Raji (cell line): ENCODE measurements around the gene PRKCE.

Experiments used
- POLR2A ChIP-seq: IDR thresholded peaks from 2 replicates; pipeline ENCODE4 v1.6.1; 2011; ENCODE audit warnings: low read depth, low read length, control low read depth; ENCODE audit not compliant: insufficient read depth

PRKCE gene

DNA sequence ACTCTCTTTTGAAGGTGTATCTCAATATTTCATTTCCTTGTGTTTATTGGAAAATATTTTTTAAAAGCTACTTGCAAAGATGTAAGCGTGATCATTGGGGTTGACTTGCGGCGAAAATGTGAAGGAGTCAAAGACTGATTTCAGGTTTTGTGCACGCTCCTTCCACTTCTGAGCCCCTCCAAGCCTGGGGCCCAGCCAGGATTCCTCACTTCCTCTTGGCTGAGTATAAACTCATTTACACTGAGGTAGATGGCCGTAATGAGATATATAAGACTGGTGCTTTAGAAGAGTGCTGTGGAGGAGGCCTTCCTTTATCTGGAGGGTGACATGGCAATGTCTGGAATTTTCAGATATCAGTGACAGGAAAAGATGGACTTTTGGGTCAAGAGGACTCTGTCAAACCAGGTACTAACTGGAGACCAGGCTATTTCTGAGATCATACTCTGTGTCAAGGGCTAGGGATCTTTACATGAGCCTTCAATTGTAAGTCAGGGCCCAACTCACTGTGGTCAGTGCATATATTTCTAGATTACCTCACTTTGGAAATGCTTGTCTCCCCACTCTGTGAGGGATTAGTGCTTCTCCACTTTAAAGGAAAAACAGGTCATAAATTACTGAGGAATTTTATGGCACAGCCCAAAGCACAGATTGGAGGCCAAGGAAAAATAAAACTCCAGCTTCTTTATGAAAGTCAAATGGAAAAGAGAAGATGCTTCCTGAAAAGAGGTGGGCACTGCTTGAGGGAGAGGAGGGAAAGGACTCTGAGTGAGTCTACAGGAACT lies 22.8 kb downstream of the PRKCE start:
- no peak for TF ChIP-seq POLR2A

DNA sequence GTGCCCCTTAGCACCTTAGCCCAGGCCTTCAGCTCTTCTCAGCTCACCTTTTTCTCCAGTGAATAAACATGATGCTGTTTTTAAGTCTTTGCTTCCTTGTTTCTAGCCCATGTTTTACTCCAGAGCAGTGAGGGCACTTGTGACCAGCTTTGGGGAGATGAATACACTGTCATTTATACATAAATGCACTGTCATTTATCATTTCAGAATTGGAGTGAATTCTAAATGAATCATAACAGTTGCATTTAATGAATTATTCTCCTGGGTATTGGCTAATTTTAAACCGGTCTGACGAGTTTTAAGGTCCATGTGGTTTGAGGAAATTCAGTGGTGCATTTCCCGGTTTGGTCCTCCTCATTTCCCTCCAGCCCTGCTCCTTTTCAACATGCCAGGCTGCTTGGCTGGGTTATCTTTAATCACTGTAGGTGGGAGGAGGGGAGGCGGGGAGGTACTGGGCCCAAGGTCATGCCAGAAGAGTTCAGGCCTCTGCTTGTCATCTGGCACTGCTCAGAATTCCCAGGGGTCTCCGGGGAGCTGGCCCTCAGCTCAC lies 23.9 kb downstream of the PRKCE start:
- no peak for TF ChIP-seq POLR2A

DNA sequence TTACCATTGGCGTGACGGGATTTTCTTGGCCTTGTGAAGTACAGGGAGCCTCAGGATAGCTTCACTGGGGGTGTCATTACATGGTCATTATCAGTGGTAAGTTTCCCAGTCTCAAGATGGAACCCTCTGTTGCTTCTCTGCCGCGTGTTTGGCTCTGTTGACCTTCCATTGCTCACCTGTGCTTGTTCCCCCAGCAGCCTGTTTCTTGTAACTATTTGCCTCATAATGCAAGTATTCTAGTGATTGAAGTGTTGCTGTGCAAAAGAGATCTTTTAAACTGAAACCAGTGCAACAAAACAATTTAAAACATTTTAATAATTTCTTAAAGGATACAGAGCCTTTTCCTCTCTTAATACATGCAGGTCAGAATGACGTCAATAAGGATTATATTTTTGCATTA lies 24.6 kb downstream of the PRKCE start:
- TF ChIP-seq POLR2A: no peak

GRCh38 chr2:45678791-45679348 lies 27.4 kb downstream of the PRKCE start:
- no peak for TF ChIP-seq POLR2A

- no peak for TF ChIP-seq POLR2A
Measured at GRCh38 chr2:45680351-45680967, 29.0 kb downstream of the PRKCE start.

DNA sequence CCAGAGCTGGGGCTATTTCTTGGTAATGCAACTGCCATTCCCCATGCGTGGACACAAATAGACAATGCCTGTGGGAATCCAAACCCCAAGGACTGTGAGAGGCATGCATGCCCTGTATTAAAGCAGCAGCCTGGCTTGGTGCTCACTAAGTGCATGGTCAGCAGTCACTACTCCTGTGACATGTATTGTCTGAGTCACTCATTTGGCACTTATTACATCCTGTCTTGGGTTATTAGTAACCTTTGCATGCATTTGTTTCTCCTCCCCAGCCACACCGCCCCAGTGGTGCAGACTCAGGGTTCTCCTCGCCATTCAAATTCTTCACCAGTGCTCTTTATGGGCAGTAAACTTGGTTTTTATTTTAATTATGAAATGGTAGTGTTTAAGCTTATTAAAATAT lies 30.2 kb downstream of the PRKCE start:
- TF ChIP-seq POLR2A: no peak

GRCh38 chr2:45683292-45683691 lies 31.8 kb downstream of the PRKCE start:
- no peak for TF ChIP-seq POLR2A

GRCh38 chr2:45684756-45685155 lies 33.3 kb downstream of the PRKCE start:
- TF ChIP-seq POLR2A: no peak

GRCh38 chr2:45685260-45685659 lies 33.8 kb downstream of the PRKCE start:
- no peak for TF ChIP-seq POLR2A

- TF ChIP-seq POLR2A: no peak
Measured at GRCh38 chr2:45687964-45688363, 36.5 kb downstream of the PRKCE start.

GRCh38 chr2:45688479-45689298 lies 37.2 kb downstream of the PRKCE start:
- no peak for TF ChIP-seq POLR2A

DNA sequence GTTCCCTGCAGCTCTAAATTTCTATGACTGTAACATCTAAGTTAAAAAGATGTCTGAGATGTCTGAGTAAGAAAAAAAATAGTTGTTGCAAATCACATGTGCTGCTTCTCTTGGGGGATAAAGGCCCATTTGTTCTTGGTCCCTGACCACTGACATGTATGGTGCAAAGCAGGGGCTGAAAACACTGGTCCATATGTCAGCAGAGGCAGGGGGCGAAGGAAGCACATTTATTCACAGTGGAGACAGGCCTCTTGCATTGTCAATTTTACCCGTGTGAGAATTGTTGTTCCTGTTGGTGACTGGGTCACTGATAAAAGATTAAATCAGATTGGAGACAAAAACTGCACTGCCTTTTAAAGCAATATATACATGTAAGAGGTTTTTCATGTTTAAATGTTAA lies 38.8 kb downstream of the PRKCE start:
- TF ChIP-seq POLR2A: no peak

GRCh38 chr2:45691171-45691999 lies 39.9 kb downstream of the PRKCE start:
- TF ChIP-seq POLR2A: no peak

GRCh38 chr2:45692566-45692965 lies 41.1 kb downstream of the PRKCE start:
- no peak for TF ChIP-seq POLR2A

- no peak for TF ChIP-seq POLR2A
Measured at GRCh38 chr2:45696708-45697107, 45.2 kb downstream of the PRKCE start.

- TF ChIP-seq POLR2A: no peak
Measured at GRCh38 chr2:45697190-45697589, 45.7 kb downstream of the PRKCE start.
